GM23338 (cell line): Measurements from ENCODE around the gene UBE2F. TPM values are rescaled to one million over a fixed set of nuclear protein-coding genes. Genes with fewer than 3 reads are reported as not detected.

Experiments used
- ATAC-seq: fragments of 200-7000 bp; cut with Tn5 transposase; 3 replicates; pipeline ENCODE4 v1.9.1; 2020
- DNase-seq: peaks from one replicate; pipeline ENCODE4 v3.0.0-alpha.2; 2015; ENCODE audit warnings: low spot score
- H2AFZ ChIP-seq: fragments of 200-600 bp; sonication (generic); 2 replicates; pipeline ENCODE4 v1.8.0; 2016; ENCODE audit warnings: antibody characterized with exemption, mild to moderate bottlenecking, moderate library complexity
- H3F3A ChIP-seq: fragments of 200-600 bp; sonication (generic); replicated peaks from 2 replicates; pipeline ENCODE4 v1.8.0; 2017; ENCODE audit warnings: antibody characterized with exemption, mixed run types, low read depth
- H3K27ac ChIP-seq: fragments of 200-600 bp; sonication (generic); 2 replicates; pipeline ENCODE4 v1.6.1; 2016; ENCODE audit warnings: low read depth
- H3K27me3 ChIP-seq: fragments of 200-600 bp; sonication (generic); 2 replicates; pipeline ENCODE4 v1.8.0; 2016; ENCODE audit warnings: mild to moderate bottlenecking, mixed run types, moderate library complexity; ENCODE audit not compliant: insufficient read depth
- H3K36me3 ChIP-seq: fragments of 200-600 bp; sonication (generic); 2 replicates; pipeline ENCODE4 v1.8.0; 2016; ENCODE audit warnings: mild to moderate bottlenecking; ENCODE audit not compliant: insufficient read depth
- H3K4me1 ChIP-seq: fragments of 200-600 bp; sonication (generic); 2 replicates; pipeline ENCODE4 v1.8.0; 2016; ENCODE audit warnings: mild to moderate bottlenecking, moderate library complexity; ENCODE audit not compliant: insufficient read depth
- H3K4me2 ChIP-seq: fragments of 200-600 bp; sonication (generic); 2 replicates; pipeline ENCODE4 v1.7.1; 2017; ENCODE audit warnings: mixed run types
- H3K4me3 ChIP-seq: fragments of 200-600 bp; sonication (generic); 2 replicates; pipeline ENCODE4 v1.6.1; 2016; ENCODE audit warnings: mixed run types
- H3K79me2 ChIP-seq: fragments of 200-600 bp; sonication (generic); replicated peaks from 2 replicates; pipeline ENCODE4 v1.8.0; 2017; ENCODE audit warnings: mild to moderate bottlenecking; ENCODE audit not compliant: insufficient read depth
- H3K9me2 ChIP-seq: fragments of 200-600 bp; sonication (generic); 2 replicates; pipeline ENCODE4 v1.8.0; 2017; ENCODE audit not compliant: insufficient read depth
- H4K20me1 ChIP-seq: fragments of 200-600 bp; sonication (generic); replicated peaks from 2 replicates; pipeline ENCODE4 v1.8.0; 2017; ENCODE audit warnings: mild to moderate bottlenecking; ENCODE audit not compliant: insufficient read depth
- H3K27ac Mint-ChIP-seq: 2 replicates; pipeline ENCODE4 v1.8.0; 2020; ENCODE audit warnings: inconsistent platforms, mild to moderate bottlenecking, moderate library complexity, mixed read lengths
- H3K27me3 Mint-ChIP-seq: 3 replicates; pipeline ENCODE4 v1.8.0; 2022; ENCODE audit warnings: low read depth, mild to moderate bottlenecking, moderate library complexity, mixed read lengths, inconsistent platforms; ENCODE audit not compliant: insufficient read depth, poor library complexity
- H3K36me3 Mint-ChIP-seq: 3 replicates; pipeline ENCODE4 v1.8.0; 2021; ENCODE audit warnings: low read depth, mild to moderate bottlenecking, inconsistent platforms, moderate library complexity, mixed read lengths
- H3K4me1 Mint-ChIP-seq: 3 replicates; pipeline ENCODE4 v1.8.0; 2020; ENCODE audit warnings: mild to moderate bottlenecking, inconsistent platforms, mixed read lengths
- H3K4me3 Mint-ChIP-seq: 3 replicates; pipeline ENCODE4 v1.8.0; 2021; ENCODE audit warnings: moderate library complexity, mild to moderate bottlenecking, inconsistent platforms, mixed read lengths
- H3K9me3 Mint-ChIP-seq: 3 replicates; pipeline ENCODE4 v1.8.0; 2020; ENCODE audit warnings: moderate library complexity, mild to moderate bottlenecking, inconsistent platforms, mixed read lengths
- CREB1 ChIP-seq: fragments of 250-450 bp; sonication (Bioruptor Pico); IDR thresholded peaks from 2 replicates; pipeline ENCODE4 v1.5.0; 2020; ENCODE audit warnings: low read depth, mild to moderate bottlenecking, moderate library complexity
- CTCF ChIP-seq, 2 experiments: fragments of 200-600 bp in 1 of 2; sonication (generic) in 1 of 2; conservative IDR thresholded peaks; 2 replicates each; pipeline versions ENCODE4 v1.5.1 to v1.6.1; 2016 to 2017; ENCODE audit warnings: antibody characterized with exemption in 2 of 2, low read depth in 2 of 2, mild to moderate bottlenecking in 2 of 2, moderate library complexity in 1 of 2
- EZH2 ChIP-seq: fragments of 200-600 bp; sonication (generic); IDR thresholded peaks from one replicate; pipeline ENCODE4 v1.8.0; 2017; ENCODE audit warnings: antibody characterized with exemption, mild to moderate bottlenecking, low read depth; ENCODE audit not compliant: unreplicated experiment
- EZH2phosphoT487 ChIP-seq: fragments of 200-600 bp; sonication (generic); IDR thresholded peaks from one replicate; pipeline ENCODE4 v1.8.1; 2018; ENCODE audit warnings: antibody characterized with exemption; ENCODE audit not compliant: unreplicated experiment
- JUNB ChIP-seq: IDR thresholded peaks from one replicate; pipeline ENCODE4 v1.6.1; 2016; ENCODE audit warnings: antibody characterized with exemption; ENCODE audit not compliant: unreplicated experiment
- NANOG ChIP-seq: IDR thresholded peaks from 2 replicates; pipeline ENCODE4 v1.6.1; 2016; ENCODE audit warnings: antibody characterized with exemption, borderline replicate concordance
- POLR2AphosphoS5 ChIP-seq: IDR thresholded peaks from 2 replicates; pipeline ENCODE4 v1.6.1; 2016; ENCODE audit warnings: antibody characterized with exemption, low read depth
- REST ChIP-seq: IDR thresholded peaks from one replicate; pipeline ENCODE4 v1.6.1; 2018; ENCODE audit warnings: antibody characterized with exemption; ENCODE audit not compliant: unreplicated experiment
- STAT1 ChIP-seq: IDR thresholded peaks from one replicate; pipeline ENCODE4 v1.6.1; 2016; ENCODE audit warnings: antibody characterized with exemption; ENCODE audit not compliant: unreplicated experiment
- ZNF114 ChIP-seq: fragments of 250-450 bp; sonication (Bioruptor Pico); IDR thresholded peaks from 2 replicates; pipeline ENCODE4 v1.5.0; 2020; ENCODE audit warnings: mild to moderate bottlenecking, moderate library complexity
- ZNF331 ChIP-seq: fragments of 250-450 bp; sonication (Bioruptor Pico); IDR thresholded peaks from 2 replicates; pipeline ENCODE4 v1.5.0; 2020; ENCODE audit warnings: low read depth, mild to moderate bottlenecking, moderate library complexity
- polyA plus RNA-seq: library from polyadenylated mRNA; unstranded; fragments of >200 nt; fragmentation: Nextera tagmentation; extraction: Ambion mirVana; gene quantifications from 2 replicates; pipeline ENCODE4 v1.2.1, GENCODE V29; 2016
- total RNA-seq: library from RNA; depleted of rRNA; stranded (reverse); fragments of >200 nt; shearing (Covaris generic); gene quantifications from 2 replicates; pipeline ENCODE4 v1.2.3, GENCODE V29; 2014
- TF ChIP-seq, protein P1 (sequence below): IDR thresholded peaks from 2 replicates; pipeline ENCODE4 v1.6.1; 2016; ENCODE audit warnings: antibody characterized with exemption
- TF ChIP-seq, protein P2 (sequence below): fragments of 250-450 bp; sonication (Bioruptor Pico); IDR thresholded peaks from 2 replicates; pipeline ENCODE4 v1.5.0; 2020; ENCODE audit warnings: mild to moderate bottlenecking, moderate library complexity

The UBE2F gene
- total and polyA plus RNA-seq, 2 experiments from 2014 or later: 98.2 to 106 TPM

DNA sequence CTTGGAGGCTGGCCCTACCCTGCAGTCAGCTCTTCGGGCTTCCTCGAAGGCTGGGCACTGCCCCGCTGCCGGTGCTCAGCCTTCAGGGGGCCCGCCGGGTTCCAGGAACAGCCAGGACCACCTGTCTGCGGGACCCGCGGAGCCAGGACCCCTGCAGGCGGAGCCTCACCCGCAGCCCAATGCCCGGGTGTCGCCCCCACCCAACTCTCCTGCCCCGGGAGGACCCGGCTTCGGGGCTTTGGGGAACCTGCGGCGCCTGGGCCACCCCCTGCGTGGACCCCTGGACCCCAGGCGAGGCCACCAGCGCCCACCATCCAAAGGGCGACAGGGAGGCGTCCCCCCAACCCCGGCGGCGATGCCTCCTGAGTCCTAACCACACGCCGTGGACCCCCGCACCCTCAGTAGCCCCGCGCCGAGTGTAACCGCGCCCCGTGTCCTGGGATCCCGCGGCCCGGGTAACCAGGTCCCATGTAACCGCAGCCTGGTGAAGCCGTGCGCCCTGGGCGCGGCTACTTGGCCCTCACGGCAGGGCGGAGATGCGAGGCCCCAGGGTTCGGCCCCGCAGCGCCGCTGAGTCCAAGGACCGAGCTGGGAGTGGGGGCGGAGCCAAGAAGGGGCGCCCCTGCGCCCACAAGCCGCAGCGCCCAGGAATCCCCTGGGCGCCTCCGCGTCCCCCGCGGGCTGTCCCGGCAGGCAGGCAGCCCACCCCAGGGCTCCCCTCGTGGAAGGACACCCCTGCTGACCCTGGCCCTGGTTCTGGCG is 11.0 kb upstream of the UBE2F start:
- peak overlapping the region; percentile 71 for H3K4me3 ChIP-seq
- peaks cover 31% of the 10 kb centered on the region for H3K27me3 ChIP-seq
- peak overlapping the region; percentile 98 for H2AFZ ChIP-seq
- no peaks in the 10 kb centered on the region; the same call in 1 of the 2 replicates for H3F3A ChIP-seq
- ATAC-seq (peak; percentile 91), DNase-seq (peak; percentile 69)
- no peak overlapping the region for H3K27ac ChIP-seq
- Mint-ChIP-seq H3K9me3 (peaks cover under 1% of the 10 kb centered on the region; the same call in 2 of the 3 replicates), H3K27me3 (peaks cover 12% of the 10 kb centered on the region), H3K4me1 (no peaks in the 10 kb centered on the region), H3K36me3 (no peaks in the 10 kb centered on the region), H3K4me3 (peak overlapping the region; percentile 47; the same call in 2 of the 3 replicates), H3K27ac (no peak overlapping the region)
- H3K36me3 ChIP-seq: no peaks in the 10 kb centered on the region
- no peak for TF ChIP-seq STAT1
- no peak for TF ChIP-seq ZNF331 (CRISPR knock-in tag)
- TF ChIP-seq JUNB: no peak
- no peak for TF ChIP-seq EZH2
- TF ChIP-seq, protein P1, sequence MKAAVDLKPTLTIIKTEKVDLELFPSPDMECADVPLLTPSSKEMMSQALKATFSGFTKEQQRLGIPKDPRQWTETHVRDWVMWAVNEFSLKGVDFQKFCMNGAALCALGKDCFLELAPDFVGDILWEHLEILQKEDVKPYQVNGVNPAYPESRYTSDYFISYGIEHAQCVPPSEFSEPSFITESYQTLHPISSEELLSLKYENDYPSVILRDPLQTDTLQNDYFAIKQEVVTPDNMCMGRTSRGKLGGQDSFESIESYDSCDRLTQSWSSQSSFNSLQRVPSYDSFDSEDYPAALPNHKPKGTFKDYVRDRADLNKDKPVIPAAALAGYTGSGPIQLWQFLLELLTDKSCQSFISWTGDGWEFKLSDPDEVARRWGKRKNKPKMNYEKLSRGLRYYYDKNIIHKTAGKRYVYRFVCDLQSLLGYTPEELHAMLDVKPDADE: no peak
- no peak for TF ChIP-seq NANOG
- TF ChIP-seq EZH2phosphoT487: no peak
- TF ChIP-seq CTCF (conservative IDR thresholded peaks at IDR 0.05; ENCODE audit: low read depth in 2 of 2): no peak
- TF ChIP-seq CREB1 (CRISPR knock-in tag): no peak
- TF ChIP-seq POLR2AphosphoS5: no peak
- TF ChIP-seq, protein P2, sequence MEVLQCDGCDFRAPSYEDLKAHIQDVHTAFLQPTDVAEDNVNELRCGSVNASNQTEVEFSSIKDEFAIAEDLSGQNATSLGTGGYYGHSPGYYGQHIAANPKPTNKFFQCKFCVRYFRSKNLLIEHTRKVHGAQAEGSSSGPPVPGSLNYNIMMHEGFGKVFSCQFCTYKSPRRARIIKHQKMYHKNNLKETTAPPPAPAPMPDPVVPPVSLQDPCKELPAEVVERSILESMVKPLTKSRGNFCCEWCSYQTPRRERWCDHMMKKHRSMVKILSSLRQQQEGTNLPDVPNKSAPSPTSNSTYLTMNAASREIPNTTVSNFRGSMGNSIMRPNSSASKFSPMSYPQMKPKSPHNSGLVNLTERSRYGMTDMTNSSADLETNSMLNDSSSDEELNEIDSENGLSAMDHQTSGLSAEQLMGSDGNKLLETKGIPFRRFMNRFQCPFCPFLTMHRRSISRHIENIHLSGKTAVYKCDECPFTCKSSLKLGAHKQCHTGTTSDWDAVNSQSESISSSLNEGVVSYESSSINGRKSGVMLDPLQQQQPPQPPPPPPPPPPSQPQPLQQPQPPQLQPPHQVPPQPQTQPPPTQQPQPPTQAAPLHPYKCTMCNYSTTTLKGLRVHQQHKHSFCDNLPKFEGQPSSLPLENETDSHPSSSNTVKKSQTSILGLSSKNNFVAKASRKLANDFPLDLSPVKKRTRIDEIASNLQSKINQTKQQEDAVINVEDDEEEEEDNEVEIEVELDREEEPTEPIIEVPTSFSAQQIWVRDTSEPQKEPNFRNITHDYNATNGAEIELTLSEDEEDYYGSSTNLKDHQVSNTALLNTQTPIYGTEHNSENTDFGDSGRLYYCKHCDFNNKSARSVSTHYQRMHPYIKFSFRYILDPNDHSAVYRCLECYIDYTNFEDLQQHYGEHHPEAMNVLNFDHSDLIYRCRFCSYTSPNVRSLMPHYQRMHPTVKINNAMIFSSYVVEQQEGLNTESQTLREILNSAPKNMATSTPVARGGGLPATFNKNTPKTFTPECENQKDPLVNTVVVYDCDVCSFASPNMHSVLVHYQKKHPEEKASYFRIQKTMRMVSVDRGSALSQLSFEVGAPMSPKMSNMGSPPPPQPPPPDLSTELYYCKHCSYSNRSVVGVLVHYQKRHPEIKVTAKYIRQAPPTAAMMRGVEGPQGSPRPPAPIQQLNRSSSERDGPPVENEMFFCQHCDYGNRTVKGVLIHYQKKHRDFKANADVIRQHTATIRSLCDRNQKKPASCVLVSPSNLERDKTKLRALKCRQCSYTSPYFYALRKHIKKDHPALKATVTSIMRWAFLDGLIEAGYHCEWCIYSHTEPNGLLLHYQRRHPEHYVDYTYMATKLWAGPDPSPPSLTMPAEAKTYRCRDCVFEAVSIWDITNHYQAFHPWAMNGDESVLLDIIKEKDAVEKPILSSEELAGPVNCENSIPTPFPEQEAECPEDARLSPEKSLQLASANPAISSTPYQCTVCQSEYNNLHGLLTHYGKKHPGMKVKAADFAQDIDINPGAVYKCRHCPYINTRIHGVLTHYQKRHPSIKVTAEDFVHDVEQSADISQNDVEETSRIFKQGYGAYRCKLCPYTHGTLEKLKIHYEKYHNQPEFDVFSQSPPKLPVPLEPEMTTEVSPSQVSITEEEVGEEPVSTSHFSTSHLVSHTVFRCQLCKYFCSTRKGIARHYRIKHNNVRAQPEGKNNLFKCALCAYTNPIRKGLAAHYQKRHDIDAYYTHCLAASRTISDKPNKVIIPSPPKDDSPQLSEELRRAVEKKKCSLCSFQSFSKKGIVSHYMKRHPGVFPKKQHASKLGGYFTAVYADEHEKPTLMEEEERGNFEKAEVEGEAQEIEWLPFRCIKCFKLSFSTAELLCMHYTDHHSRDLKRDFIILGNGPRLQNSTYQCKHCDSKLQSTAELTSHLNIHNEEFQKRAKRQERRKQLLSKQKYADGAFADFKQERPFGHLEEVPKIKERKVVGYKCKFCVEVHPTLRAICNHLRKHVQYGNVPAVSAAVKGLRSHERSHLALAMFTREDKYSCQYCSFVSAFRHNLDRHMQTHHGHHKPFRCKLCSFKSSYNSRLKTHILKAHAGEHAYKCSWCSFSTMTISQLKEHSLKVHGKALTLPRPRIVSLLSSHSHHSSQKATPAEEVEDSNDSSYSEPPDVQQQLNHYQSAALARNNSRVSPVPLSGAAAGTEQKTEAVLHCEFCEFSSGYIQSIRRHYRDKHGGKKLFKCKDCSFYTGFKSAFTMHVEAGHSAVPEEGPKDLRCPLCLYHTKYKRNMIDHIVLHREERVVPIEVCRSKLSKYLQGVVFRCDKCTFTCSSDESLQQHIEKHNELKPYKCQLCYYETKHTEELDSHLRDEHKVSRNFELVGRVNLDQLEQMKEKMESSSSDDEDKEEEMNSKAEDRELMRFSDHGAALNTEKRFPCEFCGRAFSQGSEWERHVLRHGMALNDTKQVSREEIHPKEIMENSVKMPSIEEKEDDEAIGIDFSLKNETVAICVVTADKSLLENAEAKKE (CRISPR knock-in tag): no peak
- TF ChIP-seq ZNF114 (CRISPR knock-in tag): no peak
- TF ChIP-seq REST: no peak
- H3K4me1 ChIP-seq: no peaks in the 10 kb centered on the region
- no peaks in the 10 kb centered on the region for H4K20me1 ChIP-seq
- no peaks in the 10 kb centered on the region for H3K79me2 ChIP-seq
- peak overlapping the region; percentile 84 for H3K4me2 ChIP-seq
- no peaks in the 10 kb centered on the region for H3K9me2 ChIP-seq
